Gastrocnemius medialis (tissue), 4 donors: ENCODE measurements around the gene SECISBP2. TPM values are rescaled to one million over a fixed set of nuclear protein-coding genes. Genes with fewer than 3 reads are reported as not detected.

Experiments
- ATAC-seq, 2 donors: fragments of 150-250 bp; one replicate each; pipeline ENCODE4 v1.9.1; 2016
- DNase-seq, 2 donors: peaks; one replicate each; pipeline ENCODE4 v3.0.0-alpha.2; 2019
- H3K27ac ChIP-seq, 4 donors: fragments of 200-600 bp; sonication (generic); 1 replicate in 1 of 4; 2 replicates in 3 of 4; pipeline ENCODE4 v1.5.1; 2016 to 2018; ENCODE audit warnings: mild to moderate bottlenecking in 2 of 4, moderate library complexity in 1 of 4
- H3K27me3 ChIP-seq, 3 donors: fragments of 200-600 bp; sonication (generic) in 2 of 3; 1 replicate in 1 of 3; 2 replicates in 2 of 3; pipeline versions ENCODE4 v1.5.1 to v1.6.0; 2016 to 2019; ENCODE audit warnings: mild to moderate bottlenecking in 1 of 3, moderate library complexity in 1 of 3
- H3K36me3 ChIP-seq, 2 donors: fragments of 200-600 bp; sonication (generic) in 1 of 2; one replicate each; pipeline ENCODE4 v1.5.1; 2017 to 2018
- H3K4me1 ChIP-seq, 2 donors: fragments of 200-600 bp; sonication (generic) in 1 of 2; one replicate each; pipeline ENCODE4 v1.5.1; 2016 to 2017; ENCODE audit warnings: mild to moderate bottlenecking in 2 of 2
- H3K4me3 ChIP-seq, 4 donors: fragments of 200-600 bp; sonication (generic) in 3 of 4; 1 replicate in 1 of 4; 2 replicates in 3 of 4; pipeline ENCODE4 v1.5.1; 2016 to 2019; ENCODE audit warnings: mild to moderate bottlenecking in 2 of 4
- H3K9me3 ChIP-seq, 3 donors: fragments of 200-600 bp; sonication (generic) in 2 of 3; 1 replicate in 1 of 3; 2 replicates in 2 of 3; pipeline ENCODE4 v1.5.1; 2016 to 2019
- POLR2A ChIP-seq, 2 donors: fragments of 450-650 bp; IDR thresholded peaks; one replicate each; pipeline ENCODE4 v1.6.1; 2017; ENCODE audit warnings: antibody characterized with exemption in 2 of 2, mild to moderate bottlenecking in 2 of 2, moderate library complexity in 2 of 2
- in situ Hi-C, 4 donors: fragments of 200-750 bp; cut with MboI; loops; one replicate each; pipeline versions ENCODE4 v1.15.0 to v1.8.0; 2017; ENCODE audit warnings: low sequenced_read_pairs in 4 of 4
- intact Hi-C: fragments of 100-400 bp; cut with DNase I; formaldehyde crosslinking; loops from one replicate; pipeline ENCODE4 v1.15.1; 2023; ENCODE audit warnings: low total_unique reads
- total RNA-seq, 4 donors: library from RNA; depleted of rRNA; stranded (reverse); fragments of >200 nt; gene quantifications; one replicate each; pipeline versions ENCODE4 v1.1.0 to v1.2.3, GENCODE V29; 2016
- TF ChIP-seq, protein P1 (sequence below), 5 experiments: fragments of 450-650 bp in 3 of 5; fragments of 200-600 bp in 2 of 5; sonication (generic) in 2 of 5; IDR thresholded peaks in 4 of 5; conservative IDR thresholded peaks in 1 of 5; 1 replicate in 4 of 5; 2 replicates in 1 of 5; pipeline ENCODE4 v1.5.1; 2016 to 2019; ENCODE audit warnings: antibody characterized with exemption in 5 of 5, mild to moderate bottlenecking in 3 of 5, moderate library complexity in 3 of 5

The SECISBP2 gene
- total RNA-seq, 4 donors from 2014 or later = 40.2 to 70.8 (median 54.9) TPM

GRCh38 chr9:89356782-89357181 lies 38.5 kb downstream of the SECISBP2 start:
- DNase-seq = no peak
- in situ Hi-C loops = no loop called here
- intact Hi-C loops = no loop called here

DNA sequence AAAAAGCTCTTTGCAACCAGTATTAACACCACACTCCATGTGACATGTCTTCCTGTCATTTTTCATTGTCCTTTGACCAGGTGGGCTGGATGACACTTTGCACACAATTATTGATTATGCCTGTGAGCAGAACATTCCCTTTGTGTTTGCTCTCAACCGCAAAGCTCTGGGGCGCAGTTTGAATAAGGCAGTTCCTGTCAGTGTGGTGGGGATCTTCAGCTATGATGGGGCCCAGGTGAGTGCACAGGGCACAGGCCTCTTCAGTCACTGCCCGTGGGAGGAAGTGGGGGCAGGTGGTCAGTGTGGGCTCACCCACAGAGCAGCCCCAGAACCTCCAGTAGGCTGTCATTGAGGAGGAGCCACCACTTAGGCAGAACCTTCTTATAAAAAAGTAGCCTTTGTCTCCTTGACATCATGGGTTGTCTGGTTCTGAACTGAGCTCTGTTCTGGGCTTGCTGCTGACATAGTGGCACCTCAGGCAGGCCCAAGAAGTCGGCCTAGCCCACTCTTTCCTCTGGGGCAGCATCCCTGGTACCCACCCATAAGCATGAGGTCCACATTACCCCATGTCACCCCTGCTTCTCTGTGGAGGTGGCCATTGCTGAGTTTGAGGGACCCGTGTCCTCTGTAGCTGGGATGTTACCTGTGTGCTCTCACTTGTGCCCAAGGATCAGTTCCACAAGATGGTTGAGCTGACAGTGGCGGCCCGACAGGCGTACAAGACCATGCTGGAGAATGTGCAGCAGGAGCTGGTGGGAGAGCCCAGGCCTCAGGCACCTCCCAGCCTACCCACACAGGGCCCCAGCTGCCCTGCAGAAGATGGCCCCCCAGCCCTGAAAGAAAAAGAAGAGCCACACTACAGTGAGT lies 39.3 kb downstream of the SECISBP2 start:
- in situ Hi-C loops (no loop called here), intact Hi-C loops (no loop called here)
- Histone ChIP-seq H3K9me3 (no peaks in the 10 kb centered on the region), H3K27ac (peak overlapping the region in 3 of 4 donors; percentile 75 to 87 (median 80)), H3K36me3 (peaks cover 0 to 80% of the 10 kb centered on the region in 2 donors), H3K4me1 (peaks cover 39 to 50% of the 10 kb centered on the region in 2 donors), H3K27me3 (no peaks in the 10 kb centered on the region), H3K4me3 (no peak overlapping the region)
- DNase-seq = no peak
- no peak for ATAC-seq
- TF ChIP-seq, protein P1, sequence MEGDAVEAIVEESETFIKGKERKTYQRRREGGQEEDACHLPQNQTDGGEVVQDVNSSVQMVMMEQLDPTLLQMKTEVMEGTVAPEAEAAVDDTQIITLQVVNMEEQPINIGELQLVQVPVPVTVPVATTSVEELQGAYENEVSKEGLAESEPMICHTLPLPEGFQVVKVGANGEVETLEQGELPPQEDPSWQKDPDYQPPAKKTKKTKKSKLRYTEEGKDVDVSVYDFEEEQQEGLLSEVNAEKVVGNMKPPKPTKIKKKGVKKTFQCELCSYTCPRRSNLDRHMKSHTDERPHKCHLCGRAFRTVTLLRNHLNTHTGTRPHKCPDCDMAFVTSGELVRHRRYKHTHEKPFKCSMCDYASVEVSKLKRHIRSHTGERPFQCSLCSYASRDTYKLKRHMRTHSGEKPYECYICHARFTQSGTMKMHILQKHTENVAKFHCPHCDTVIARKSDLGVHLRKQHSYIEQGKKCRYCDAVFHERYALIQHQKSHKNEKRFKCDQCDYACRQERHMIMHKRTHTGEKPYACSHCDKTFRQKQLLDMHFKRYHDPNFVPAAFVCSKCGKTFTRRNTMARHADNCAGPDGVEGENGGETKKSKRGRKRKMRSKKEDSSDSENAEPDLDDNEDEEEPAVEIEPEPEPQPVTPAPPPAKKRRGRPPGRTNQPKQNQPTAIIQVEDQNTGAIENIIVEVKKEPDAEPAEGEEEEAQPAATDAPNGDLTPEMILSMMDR (IDR thresholded peaks at IDR 0.05 in 4 of 5, conservative IDR thresholded peaks at IDR 0.05 in 1 of 5) = no peak
- TF ChIP-seq POLR2A (IDR thresholded peaks at IDR 0.05) = no peak

More at GRCh38 chr9:89356782-89357181, 38.5 kb downstream of the SECISBP2 start:
- Histone ChIP-seq H3K36me3 (peaks cover 0 to 78% of the 10 kb centered on the region in 2 donors), H3K9me3 (no peaks in the 10 kb centered on the region), H3K4me1 (peaks cover 46 to 58% of the 10 kb centered on the region in 2 donors), H3K27me3 (no peaks in the 10 kb centered on the region), H3K27ac (no peak overlapping the region), H3K4me3 (no peak overlapping the region)
- TF ChIP-seq POLR2A (IDR thresholded peaks at IDR 0.05) = no peak
- TF ChIP-seq, protein P1 (IDR thresholded peaks at IDR 0.05 in 4 of 5, conservative IDR thresholded peaks at IDR 0.05 in 1 of 5) = no peak
- ATAC-seq = no peak

DNA sequence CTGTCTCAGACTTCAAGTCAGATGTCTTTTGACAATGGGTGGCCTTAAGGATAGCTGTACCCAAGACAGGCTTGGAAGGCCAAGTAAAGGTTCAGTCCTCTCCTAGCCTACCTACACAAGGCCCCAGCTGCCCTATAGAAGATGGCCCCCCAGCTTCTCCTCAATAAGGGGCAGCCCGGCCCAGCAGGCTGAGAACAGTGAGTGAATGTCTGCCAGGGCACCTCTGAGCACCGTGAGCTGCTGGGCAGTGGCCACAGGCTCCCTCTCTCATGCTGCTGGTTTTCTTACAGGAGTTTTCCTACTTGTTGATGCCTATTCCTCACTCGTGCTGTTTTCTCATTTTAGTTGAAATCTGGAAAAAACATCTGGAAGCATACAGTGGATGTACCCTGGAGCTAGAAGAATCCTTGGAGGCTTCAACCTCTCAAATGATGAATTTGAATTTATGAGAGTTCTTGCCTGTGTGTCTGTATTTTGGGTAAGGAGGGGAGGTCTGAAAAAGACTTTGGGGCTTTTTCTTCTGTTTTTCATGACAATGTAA lies 40.1 kb downstream of the SECISBP2 start:
- in situ Hi-C loops = no loop called here
- Histone ChIP-seq H3K4me3 (no peak overlapping the region), H3K4me1 (peaks cover 30 to 42% of the 10 kb centered on the region in 2 donors), H3K27me3 (no peaks in the 10 kb centered on the region), H3K9me3 (no peaks in the 10 kb centered on the region), H3K36me3 (peaks cover 0 to 75% of the 10 kb centered on the region in 2 donors), H3K27ac (peak overlapping the region; percentile 68 to 87 (median 78))
- TF ChIP-seq, protein P1 (IDR thresholded peaks at IDR 0.05 in 4 of 5, conservative IDR thresholded peaks at IDR 0.05 in 1 of 5) = no peak
- no peak for TF ChIP-seq POLR2A (IDR thresholded peaks at IDR 0.05)
- intact Hi-C loops = no loop called here
- peak in 1 of 2 donors; percentile 7 for ATAC-seq
- DNase-seq = no peak

DNA sequence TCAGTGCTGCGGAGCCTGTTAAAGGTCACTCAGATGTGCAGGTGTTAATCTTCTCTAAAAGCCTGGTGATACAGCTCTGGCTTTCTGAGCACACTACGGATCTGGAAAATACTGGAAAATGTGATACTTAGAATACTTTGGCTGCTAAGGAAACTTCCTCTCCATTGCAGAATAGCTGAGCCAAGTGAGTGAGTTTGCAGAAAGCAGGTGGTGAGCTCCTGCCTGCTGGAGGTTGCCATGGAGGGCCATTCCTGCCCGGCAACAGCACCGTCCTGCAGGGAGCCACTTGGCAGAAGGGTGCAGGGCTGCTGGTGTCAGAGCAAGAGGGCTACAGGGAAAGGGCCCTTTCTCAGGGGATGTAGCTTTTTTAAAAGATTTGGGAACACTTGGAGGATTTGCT lies 40.7 kb downstream of the SECISBP2 start:
- no peaks in the 10 kb centered on the region for H3K9me3 ChIP-seq
- H3K27me3 ChIP-seq = no peaks in the 10 kb centered on the region
- ATAC-seq (peak; percentile 66 to 79), DNase-seq (peak; percentile 63 to 86)
- H3K4me1 ChIP-seq = peaks cover 27 to 41% of the 10 kb centered on the region in 2 donors
- H3K36me3 ChIP-seq = peaks cover 0 to 72% of the 10 kb centered on the region in 2 donors
- peak overlapping the region; percentile 68 to 87 (median 78) for H3K27ac ChIP-seq
- in situ Hi-C loops = no loop called here
- TF ChIP-seq, protein P1 (IDR thresholded peaks at IDR 0.05 in 4 of 5, conservative IDR thresholded peaks at IDR 0.05 in 1 of 5) = no peak
- TF ChIP-seq POLR2A (IDR thresholded peaks at IDR 0.05) = no peak
- intact Hi-C loops = loop anchor here (1.0 kb wide), 1 partner anchor 29 kb away; no protein-coding TSS in a partner anchor
- no peak overlapping the region for H3K4me3 ChIP-seq
